GM12874 (cell line): ENCODE results near the gene HTRA3.

ENCODE experiments used
- CTCF ChIP-seq: IDR thresholded peaks from 2 replicates; pipeline ENCODE4 v1.5.1; 2011; ENCODE audit warnings: low read depth, mild to moderate bottlenecking, control low read depth, low read length, moderate library complexity; ENCODE audit not compliant: insufficient read depth

HTRA3 gene

DNA sequence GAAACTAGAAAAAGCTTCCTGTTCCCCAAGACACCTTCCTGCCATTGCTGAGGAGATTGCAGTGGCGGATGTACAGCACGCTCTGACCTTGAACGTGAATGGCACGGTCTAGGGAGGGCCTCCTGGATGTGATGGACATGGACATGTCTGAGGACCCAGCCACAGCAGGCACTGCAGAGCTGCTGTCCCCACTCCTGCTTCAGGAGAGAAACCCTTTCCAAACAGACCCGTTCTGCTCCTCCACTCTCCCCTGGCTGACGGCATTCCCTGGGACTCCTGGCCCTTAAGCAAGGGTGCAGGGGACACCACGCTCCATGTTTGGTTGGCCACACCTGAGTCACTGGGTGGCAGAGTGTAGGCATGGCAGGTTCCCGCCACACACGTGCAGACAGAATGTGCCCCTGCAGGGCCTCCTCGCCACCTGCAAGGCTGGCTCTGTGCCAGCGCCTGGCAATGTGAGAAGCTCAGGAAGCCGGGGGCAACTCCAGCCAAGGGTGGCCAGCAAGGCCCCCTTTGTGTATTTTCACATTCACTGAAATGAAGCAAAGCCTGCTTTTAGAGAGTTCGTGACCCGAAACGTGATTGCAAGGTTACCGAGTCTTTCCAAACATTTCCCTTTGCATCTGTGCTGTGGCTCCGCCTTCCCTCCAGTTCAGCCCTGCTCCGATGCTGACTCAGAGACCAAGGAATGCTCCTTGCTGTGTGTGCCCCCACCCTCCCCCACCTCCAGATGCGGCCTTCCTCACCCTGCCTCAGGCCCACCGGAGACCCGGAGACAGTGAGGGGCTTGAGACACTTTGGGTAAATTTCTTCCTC lies 46.1 kb downstream of the HTRA3 start:
- TF ChIP-seq CTCF, result no peak

- no peak for TF ChIP-seq CTCF
These were observed 46.8 kb downstream of the HTRA3 start for GRCh38 chr4:8316251-8316771.

DNA sequence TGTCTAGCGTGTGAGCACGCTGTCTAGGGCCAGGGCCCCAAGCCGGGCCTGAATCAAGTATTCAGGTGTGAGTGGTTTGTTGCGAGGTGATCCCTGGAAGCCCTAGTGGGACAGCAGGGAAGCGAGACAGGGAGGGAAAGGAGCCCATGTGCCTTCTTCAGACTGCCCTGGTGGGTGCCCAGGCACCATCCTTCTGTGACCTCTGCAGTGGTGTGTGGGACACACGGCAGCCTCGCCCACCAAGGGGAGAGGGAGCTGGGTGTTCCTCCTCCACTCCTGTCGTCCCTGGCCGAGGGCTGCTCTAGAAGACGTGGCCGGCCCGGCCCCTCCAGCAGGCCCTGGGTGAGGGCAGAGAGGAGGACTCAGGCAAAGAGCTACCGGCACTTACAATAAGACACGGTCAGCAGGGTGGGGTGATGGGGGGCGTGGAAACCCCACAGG lies 47.4 kb downstream of the HTRA3 start:
- no peak for TF ChIP-seq CTCF

DNA sequence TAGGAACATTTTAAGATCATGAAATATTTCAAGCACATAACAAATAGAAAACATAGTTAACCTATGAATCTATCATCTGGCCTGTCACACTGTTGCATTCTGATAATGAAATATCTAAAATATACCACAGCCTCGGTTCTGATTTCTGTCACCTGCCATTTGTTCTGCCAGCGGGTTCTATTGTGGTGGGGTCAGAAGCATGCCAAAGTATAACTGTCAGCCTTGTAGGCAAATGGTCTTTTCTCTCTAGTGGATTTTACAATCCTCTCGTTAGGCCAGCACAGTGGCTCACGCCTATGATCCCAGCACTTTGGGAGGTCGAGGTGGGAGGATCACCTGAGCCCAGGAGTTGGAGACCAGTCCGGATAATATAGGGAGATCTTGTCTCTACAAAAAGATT lies 47.9 kb downstream of the HTRA3 start:
- no peak for TF ChIP-seq CTCF

- TF ChIP-seq CTCF, result no peak
These were observed 49.0 kb downstream of the HTRA3 start for GRCh38 chr4:8318509-8318908.

GRCh38 chr4:8319061-8319460 lies 49.5 kb downstream of the HTRA3 start:
- no peak for TF ChIP-seq CTCF

DNA sequence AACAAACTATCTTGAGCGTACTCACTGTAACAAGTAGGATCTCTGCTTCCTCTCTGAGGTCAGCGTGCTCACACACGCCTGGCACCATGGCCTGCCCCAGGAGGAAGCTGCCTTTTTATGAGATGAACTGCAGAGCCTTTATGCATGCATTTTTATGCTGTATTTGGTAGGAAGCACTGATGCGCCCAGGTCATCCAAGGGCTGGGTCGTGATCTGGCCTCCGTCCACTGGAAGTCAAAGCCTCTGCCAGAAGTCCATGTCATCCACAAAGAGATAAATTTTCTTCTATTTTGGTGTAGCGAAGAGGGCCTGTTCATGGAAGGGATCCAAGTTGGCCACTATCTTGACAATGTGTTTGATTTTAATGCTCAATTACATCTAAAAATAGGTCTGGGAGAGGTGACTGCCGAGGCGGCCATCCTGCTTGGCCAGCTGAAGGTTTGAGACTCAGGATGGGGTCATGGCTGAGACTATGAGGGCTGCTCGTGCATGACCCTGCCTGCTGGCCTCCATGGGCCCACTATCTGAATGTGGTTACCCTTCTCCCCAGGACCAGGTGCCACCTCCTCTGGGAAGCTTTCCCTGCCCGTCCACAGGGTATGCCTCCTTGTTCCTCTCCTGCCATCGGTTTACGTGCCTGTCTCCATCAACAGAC lies 50.3 kb downstream of the HTRA3 start:
- TF ChIP-seq CTCF, result no peak
